Right cardiac atrium (tissue), 5 donors: Measurements from ENCODE around the gene EIF6. TPM values are rescaled to one million over a fixed set of nuclear protein-coding genes. Genes with fewer than 3 reads are reported as not detected.
A peak's percentile ranks its signal among the peaks of the same experiment; 100 is the strongest.

Experiments
- ATAC-seq, 2 donors: fragments of 200-7000 bp; cut with Tn5 transposase; one replicate each; pipeline versions ENCODE4 v1.8.0 to v1.9.1; 2020; ENCODE audit warnings: moderate library complexity in 2 of 2, mild to moderate bottlenecking in 1 of 2
- DNase-seq, 3 donors: peaks; one replicate each; pipeline ENCODE4 v3.0.0-alpha.2; 2020
- H3K27ac ChIP-seq: one replicate; pipeline ENCODE4 v1.5.1; 2013; ENCODE audit warnings: mild to moderate bottlenecking, low read length, control low read depth, moderate library complexity
- H3K27me3 ChIP-seq: one replicate; pipeline ENCODE4 v1.6.1; 2013; ENCODE audit not compliant: control insufficient read depth, insufficient read depth
- H3K4me1 ChIP-seq: one replicate; pipeline ENCODE4 v1.6.1; 2013; ENCODE audit warnings: low read length; ENCODE audit not compliant: control insufficient read depth, insufficient read depth
- H3K4me3 ChIP-seq: one replicate; pipeline ENCODE4 v1.5.1; 2013; ENCODE audit warnings: low read length, control low read depth
- H3K9me3 ChIP-seq: one replicate; pipeline ENCODE4 v1.6.1; 2013; ENCODE audit warnings: low read length; ENCODE audit not compliant: control insufficient read depth
- WGBS: extraction: QIAGEN DNeasy Blood & Tissue Kit; methylation state at CpG from one replicate; pipeline ENCODE4 v1.1.7; 2013; 5-methylcytosine and 5-hydroxymethylcytosine counted together
- intact Hi-C, 4 donors: fragments of 100-400 bp; cut with DNase I; formaldehyde crosslinking; loops; one replicate each; pipeline versions ENCODE4 v1.11.0 to v1.14.0; 2022 to 2023
- polyA plus RNA-seq: library from polyadenylated mRNA; stranded (reverse); fragments of 200-250 nt; gene quantifications from one replicate; pipeline ENCODE4 v1.2.3, GENCODE V29; 2013
- total RNA-seq, 4 donors: library from RNA; stranded (reverse); fragmentation: NEBNext Ultra II Directional; extraction: Animal tissue kit (Norgen Biotek cat#: 25700); gene quantifications; one replicate each; pipeline ENCODE4 v1.2.1, GENCODE V29; 2021
- donor health status: healthy with polysubstance abuse.
- donor health status: DM: no; HTN: yes; CAD: no.
- donor health status: DM: no; HTN: no; CAD: no.
- donor health status: DM: no; HTN: yes; CAD: no; lungs with severe emphysema.
- donor health status: DM: yes; HTN: yes; CAD: no.

The EIF6 gene
- total and polyA plus RNA-seq, 5 donors = 36.2 to 57.3 (median 41.3) TPM

- Histone ChIP-seq H3K9me3 (no peaks in the 10 kb centered on the region), H3K27ac (no peak overlapping the region), H3K4me1 (peaks cover 9% of the 10 kb centered on the region), H3K27me3 (no peaks in the 10 kb centered on the region), H3K4me3 (no peak overlapping the region)
- ATAC-seq (no peak), DNase-seq (no peak)
- 93% methylated on average over 5 of the region's 5 CpGs for WGBS
- intact Hi-C loops = no loop called here
Measured at GRCh38 chr20:35311822-35312221, 27.2 kb upstream of the EIF6 start.

- H3K4me1 ChIP-seq = peaks cover 11% of the 10 kb centered on the region
- no peak overlapping the region for H3K27ac ChIP-seq
- intact Hi-C loops = no loop called here
- ATAC-seq (no peak), DNase-seq (no peak)
- 92% methylated on average over 2 of the region's 2 CpGs for WGBS
- H3K9me3 ChIP-seq = no peaks in the 10 kb centered on the region
- no peak overlapping the region for H3K4me3 ChIP-seq
- H3K27me3 ChIP-seq = no peaks in the 10 kb centered on the region
Measured at GRCh38 chr20:35311409-35311808, 26.8 kb upstream of the EIF6 start.

- intact Hi-C loops = no loop called here
- Histone ChIP-seq H3K27me3 (no peaks in the 10 kb centered on the region), H3K27ac (peak overlapping the region; percentile 43), H3K4me1 (peaks cover 14% of the 10 kb centered on the region), H3K4me3 (no peak overlapping the region), H3K9me3 (no peaks in the 10 kb centered on the region)
- ATAC-seq (peak; percentile 46 to 69), DNase-seq (peak; percentile 70 to 89 (median 88))
- WGBS = 52% methylated on average over 13 of the region's 13 CpGs
Measured at GRCh38 chr20:35307666-35308653, 23.4 kb upstream of the EIF6 start.

GRCh38 chr20:35306931-35307517 lies 22.5 kb upstream of the EIF6 start:
- Histone ChIP-seq H3K9me3 (no peaks in the 10 kb centered on the region), H3K27ac (peak overlapping the region; percentile 25), H3K4me3 (no peak overlapping the region), H3K4me1 (peaks cover 14% of the 10 kb centered on the region), H3K27me3 (no peaks in the 10 kb centered on the region)
- peak; percentile 58 to 67 for ATAC-seq
- 38% methylated on average over 4 of the region's 4 CpGs for WGBS
- peak; percentile 48 to 76 (median 71) for DNase-seq
- intact Hi-C loops = no loop called here

GRCh38 chr20:35305682-35306556 lies 21.3 kb upstream of the EIF6 start:
- WGBS = 89% methylated on average over 12 of the region's 12 CpGs

GRCh38 chr20:35304956-35305355 lies 20.4 kb upstream of the EIF6 start:
- H3K27me3 ChIP-seq = no peaks in the 10 kb centered on the region
- ATAC-seq (no peak), DNase-seq (no peak)
- H3K4me3 ChIP-seq = no peak overlapping the region
- peaks cover 14% of the 10 kb centered on the region for H3K4me1 ChIP-seq
- no peak overlapping the region for H3K27ac ChIP-seq
- intact Hi-C loops = loop anchor here (5.0 kb wide), 1 partner anchor 142 kb away; no protein-coding TSS in a partner anchor
- WGBS = 87% methylated on average over 6 of the region's 6 CpGs
- H3K9me3 ChIP-seq = no peaks in the 10 kb centered on the region

More at GRCh38 chr20:35305682-35306556, 21.3 kb upstream of the EIF6 start:
- no peak overlapping the region for H3K27ac ChIP-seq
- no peaks in the 10 kb centered on the region for H3K9me3 ChIP-seq
- peak in 1 of 2 donors; percentile 69 for ATAC-seq
- DNase-seq = peak in 2 of 3 donors; percentile 31 to 70
- no peak overlapping the region for H3K4me3 ChIP-seq
- H3K27me3 ChIP-seq = no peaks in the 10 kb centered on the region
- H3K4me1 ChIP-seq = peaks cover 14% of the 10 kb centered on the region
- intact Hi-C loops = no loop called here

- 29% methylated on average over 18 of the region's 18 CpGs for WGBS
- Histone ChIP-seq H3K4me3 (no peak overlapping the region), H3K4me1 (peaks cover 14% of the 10 kb centered on the region), H3K9me3 (no peaks in the 10 kb centered on the region), H3K27me3 (no peaks in the 10 kb centered on the region), H3K27ac (no peak overlapping the region)
- DNase-seq = peak; percentile 72 to 89 (median 79)
- intact Hi-C loops = loop anchor here (5.0 kb wide), 1 partner anchor 143 kb away; no protein-coding TSS in a partner anchor
- ATAC-seq = peak; percentile 49 to 69
Measured at GRCh38 chr20:35303735-35304491, 19.3 kb upstream of the EIF6 start.

GRCh38 chr20:35303382-35303734 lies 18.8 kb upstream of the EIF6 start:
- H3K27me3 ChIP-seq = no peaks in the 10 kb centered on the region
- no peak overlapping the region for H3K4me3 ChIP-seq
- intact Hi-C loops = loop anchor here (5.0 kb wide), 1 partner anchor 144 kb away; no protein-coding TSS in a partner anchor
- no peaks in the 10 kb centered on the region for H3K9me3 ChIP-seq
- WGBS = 75% methylated on average over 11 of the region's 11 CpGs
- H3K4me1 ChIP-seq = peaks cover 14% of the 10 kb centered on the region
- peak in 1 of 3 donors; percentile 17 for DNase-seq
- no peak overlapping the region for H3K27ac ChIP-seq
- no peak for ATAC-seq

- Histone ChIP-seq H3K27ac (no peak overlapping the region), H3K4me3 (no peak overlapping the region), H3K27me3 (no peaks in the 10 kb centered on the region), H3K4me1 (peaks cover 8% of the 10 kb centered on the region), H3K9me3 (no peaks in the 10 kb centered on the region)
- WGBS = 87% methylated on average over 6 of the region's 6 CpGs
- intact Hi-C loops = loop anchor here (5.0 kb wide), 1 partner anchor 145 kb away; no protein-coding TSS in a partner anchor
- DNase-seq (no peak), ATAC-seq (no peak)
Measured at GRCh38 chr20:35302421-35303335, 18.1 kb upstream of the EIF6 start.
